Stimulated activated CD8-positive, alpha-beta memory T cell treated with anti-CD3 and anti-CD28 coated beads, Interleukin-12 subunit alpha, Interleukin-12 subunit beta, amount 100 ng/mL, for 24 hours (primary cell): ENCODE results near the gene SORBS1.

Experiments
- DNase-seq: peaks from one replicate; pipeline ENCODE4 v3.0.0-alpha.2; 2020; ENCODE audit errors: extremely low read depth

Gene SORBS1

GRCh38 chr10:95275726-95276366 lies 285.3 kb downstream of the SORBS1 start:
- DNase-seq: no peak

DNA sequence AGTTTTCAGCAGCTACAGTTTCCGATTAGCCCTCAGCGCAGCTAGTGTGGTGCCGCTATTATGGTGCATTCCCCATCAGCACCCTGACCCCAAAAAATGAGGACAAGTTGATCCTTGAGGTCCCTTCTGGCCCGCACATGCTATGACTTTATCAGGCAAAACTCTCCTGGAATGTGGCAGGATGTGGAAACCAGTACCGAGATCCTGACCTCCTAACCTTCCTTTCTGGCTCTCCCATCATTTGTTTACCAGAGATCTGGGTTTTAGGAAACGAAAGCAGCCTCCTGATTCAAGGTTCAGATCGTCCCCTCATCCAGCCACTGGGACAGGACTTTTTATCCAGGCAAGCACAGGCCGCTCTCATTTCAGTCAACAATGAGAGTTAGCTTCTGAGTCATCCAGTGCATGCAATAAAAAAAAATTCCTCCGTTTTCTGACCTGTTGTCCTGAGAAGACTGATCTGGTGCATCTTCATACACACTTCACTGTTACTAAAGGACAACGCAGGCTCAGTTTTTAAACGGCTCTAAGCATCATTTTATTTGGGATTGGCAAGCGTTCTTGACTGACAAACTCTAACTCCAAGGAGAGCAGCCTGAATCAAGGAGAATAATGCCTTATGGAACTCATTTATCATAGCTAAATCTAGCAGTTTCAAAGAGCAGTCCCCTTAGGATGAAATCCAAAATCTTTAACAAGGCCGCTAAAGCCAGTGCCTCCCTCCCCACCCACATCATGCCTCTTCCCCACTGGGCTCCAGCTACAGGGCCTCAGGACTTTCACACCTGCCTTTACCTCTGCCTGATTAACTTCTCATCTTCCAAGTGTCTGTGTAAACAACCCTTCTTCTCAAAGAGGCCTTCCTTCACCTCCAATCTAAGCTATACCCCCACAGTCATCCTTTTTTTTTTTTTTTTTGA lies 287.5 kb downstream of the SORBS1 start:
- DNase-seq: no peak

GRCh38 chr10:95268438-95268837 lies 292.7 kb downstream of the SORBS1 start:
- no peak for DNase-seq

DNA sequence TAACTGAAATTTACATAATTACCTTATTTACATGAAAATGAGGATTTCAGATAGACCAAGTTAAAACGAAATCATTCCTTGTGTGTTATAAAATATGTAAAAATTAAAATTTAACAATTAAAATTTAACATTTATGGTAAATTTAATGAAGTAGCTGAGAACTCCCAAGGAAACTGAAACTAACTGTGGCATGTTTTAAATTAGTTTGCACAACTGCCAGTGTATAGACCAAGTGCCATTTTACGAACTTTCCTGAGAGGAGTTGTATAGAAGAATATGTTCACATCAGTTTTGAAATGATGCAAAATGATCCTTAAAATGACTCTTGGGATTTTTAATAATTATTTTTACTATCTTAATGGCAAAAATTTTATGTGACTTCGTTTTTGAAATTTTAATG lies 293.9 kb downstream of the SORBS1 start:
- no peak for DNase-seq

- no peak for DNase-seq
Observed at GRCh38 chr10:95266674-95267095, 294.5 kb downstream of the SORBS1 start.

- no peak for DNase-seq
Observed at GRCh38 chr10:95265572-95265971, 295.6 kb downstream of the SORBS1 start.

DNA sequence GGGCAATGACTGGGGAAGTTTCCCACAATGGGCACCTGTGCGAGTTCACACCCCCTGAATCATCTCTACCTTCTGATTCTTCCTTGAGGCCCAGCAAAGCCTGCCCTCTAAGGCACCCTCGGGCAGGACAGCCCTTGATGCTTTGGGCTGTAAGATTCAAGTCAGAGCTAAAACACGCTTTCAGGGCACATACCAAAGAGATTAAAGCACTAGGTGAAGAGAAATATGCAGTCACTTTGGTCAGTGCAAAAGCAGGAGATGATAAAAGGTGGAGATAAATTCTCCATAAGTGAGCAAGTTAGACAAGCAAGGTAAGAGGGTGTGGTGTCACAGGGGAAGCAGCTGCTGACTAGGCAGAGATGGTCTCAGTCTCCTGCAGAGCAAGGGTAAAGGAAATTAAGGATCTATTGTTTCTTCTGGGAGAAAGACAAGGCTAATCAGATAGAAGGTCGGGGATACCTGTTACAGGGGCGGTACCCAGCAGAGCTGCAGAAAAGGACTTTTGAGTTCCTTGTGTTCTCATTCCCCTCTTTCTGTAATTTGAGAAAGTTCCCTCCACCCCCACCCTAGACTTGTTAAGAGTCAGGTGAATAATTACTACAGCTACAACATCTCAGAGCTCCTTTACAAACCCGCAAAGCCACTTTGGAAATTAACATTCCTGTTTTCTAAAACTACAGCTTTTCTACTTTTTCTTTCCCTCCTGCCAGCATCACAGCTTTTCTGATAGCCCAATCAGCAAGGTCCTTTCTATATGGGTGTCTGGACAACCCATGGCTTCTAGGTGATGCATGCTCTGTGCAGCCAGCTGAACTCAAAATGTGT lies 296.7 kb downstream of the SORBS1 start:
- no peak for DNase-seq

GRCh38 chr10:95263864-95264226 lies 297.3 kb downstream of the SORBS1 start:
- no peak for DNase-seq

GRCh38 chr10:95262763-95263518 lies 298.2 kb downstream of the SORBS1 start:
- DNase-seq: no peak

- no peak for DNase-seq
Observed at GRCh38 chr10:95261926-95262325, 299.2 kb downstream of the SORBS1 start.
